GM21526 (cell line): ENCODE results near the gene HDAC8.

Experiments
- ATAC-seq: cut with Tn5 transposase; IDR thresholded peaks from one replicate; pipeline ENCODE4 v1.9.1; 2021; ENCODE audit warnings: moderate library complexity; ENCODE audit not compliant: unreplicated experiment, low FRiP score

HDAC8 gene

GRCh38 chrX:72304877-72305276 lies 267.8 kb downstream of the HDAC8 start:
- no peak for ATAC-seq

GRCh38 chrX:72301781-72302180 lies 270.9 kb downstream of the HDAC8 start:
- ATAC-seq: no peak

- ATAC-seq: no peak
Observed at GRCh38 chrX:72299891-72300630, 272.6 kb downstream of the HDAC8 start.

GRCh38 chrX:72297953-72298730 lies 274.5 kb downstream of the HDAC8 start:
- ATAC-seq: peak; percentile 61

GRCh38 chrX:72296991-72297390 lies 275.7 kb downstream of the HDAC8 start:
- ATAC-seq: no peak

- ATAC-seq: no peak
Observed at GRCh38 chrX:72295745-72296144, 276.9 kb downstream of the HDAC8 start.

GRCh38 chrX:72294497-72294896 lies 278.1 kb downstream of the HDAC8 start:
- ATAC-seq: no peak

- ATAC-seq: no peak
Observed at GRCh38 chrX:72282302-72282701, 290.3 kb downstream of the HDAC8 start.

- no peak for ATAC-seq
Observed at GRCh38 chrX:72280321-72280845, 292.3 kb downstream of the HDAC8 start.
